GM19240 (cell line): Measurements from ENCODE around the gene FBN2.

Experiments used
- DNase-seq: peaks from one replicate; pipeline ENCODE4 v3.0.0; 2011; ENCODE audit warnings: low spot score; ENCODE audit not compliant: insufficient read length

The FBN2 gene

GRCh38 chr5:128212191-128212806 is 325.7 kb downstream of the FBN2 start:
- DNase-seq = no peak

- no peak for DNase-seq
Observed at GRCh38 chr5:128208436-128208835, 329.6 kb downstream of the FBN2 start.
